ENCODE results near the gene CTNNA2. TPM values are rescaled to one million over a fixed set of nuclear protein-coding genes. Genes with fewer than 3 reads are reported as not detected.

The CTNNA2 gene
- polyA plus RNA-seq, 1 experiment: not detected

DNA sequence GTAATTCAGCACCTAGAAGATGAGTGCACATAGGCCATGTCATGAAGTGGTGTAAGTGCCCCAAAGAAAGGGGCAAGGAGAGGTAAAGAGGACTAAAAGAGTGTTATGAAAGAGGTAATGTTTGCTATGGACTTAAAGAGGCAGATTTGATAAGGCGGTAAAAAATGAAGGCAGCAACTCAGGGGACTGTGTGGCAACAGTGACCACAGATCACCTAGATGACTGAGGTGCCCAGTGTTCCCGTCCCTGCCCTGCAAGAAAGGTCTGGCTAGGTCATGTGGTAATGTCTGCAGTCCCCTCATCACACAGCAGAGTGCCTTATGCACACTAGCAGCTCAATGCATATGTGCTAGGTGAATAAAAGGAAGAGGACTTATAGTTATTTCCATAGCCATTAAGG is 434.9 kb downstream of the CTNNA2 start:
- POLR2A ChIA-PET: no interaction called here
- TF ChIP-seq, protein P1, sequence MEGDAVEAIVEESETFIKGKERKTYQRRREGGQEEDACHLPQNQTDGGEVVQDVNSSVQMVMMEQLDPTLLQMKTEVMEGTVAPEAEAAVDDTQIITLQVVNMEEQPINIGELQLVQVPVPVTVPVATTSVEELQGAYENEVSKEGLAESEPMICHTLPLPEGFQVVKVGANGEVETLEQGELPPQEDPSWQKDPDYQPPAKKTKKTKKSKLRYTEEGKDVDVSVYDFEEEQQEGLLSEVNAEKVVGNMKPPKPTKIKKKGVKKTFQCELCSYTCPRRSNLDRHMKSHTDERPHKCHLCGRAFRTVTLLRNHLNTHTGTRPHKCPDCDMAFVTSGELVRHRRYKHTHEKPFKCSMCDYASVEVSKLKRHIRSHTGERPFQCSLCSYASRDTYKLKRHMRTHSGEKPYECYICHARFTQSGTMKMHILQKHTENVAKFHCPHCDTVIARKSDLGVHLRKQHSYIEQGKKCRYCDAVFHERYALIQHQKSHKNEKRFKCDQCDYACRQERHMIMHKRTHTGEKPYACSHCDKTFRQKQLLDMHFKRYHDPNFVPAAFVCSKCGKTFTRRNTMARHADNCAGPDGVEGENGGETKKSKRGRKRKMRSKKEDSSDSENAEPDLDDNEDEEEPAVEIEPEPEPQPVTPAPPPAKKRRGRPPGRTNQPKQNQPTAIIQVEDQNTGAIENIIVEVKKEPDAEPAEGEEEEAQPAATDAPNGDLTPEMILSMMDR (IDR thresholded peaks at IDR 0.05; ENCODE audit: low read depth, low read length): no peak
- Histone ChIP-seq H3K27me3 (ENCODE audit: control insufficient read depth, insufficient read depth, low read length) (peaks cover 3% of the 10 kb centered on the region), H3K4me3 (ENCODE audit: low read depth, low read length) (no peak overlapping the region), H3K9me3 (ENCODE audit: control insufficient read depth, insufficient read depth, low read length) (no peaks in the 10 kb centered on the region), H3K27ac (ENCODE audit: low read depth, low read length) (no peak overlapping the region)
- DNase-seq (ENCODE audit: low read depth, low spot score): no peak
- CTCF ChIA-PET: interaction anchor here (1.1 kb wide), 1 partner anchor 11 kb away, joined by 3 read pairs; no protein-coding TSS in a partner anchor

DNA sequence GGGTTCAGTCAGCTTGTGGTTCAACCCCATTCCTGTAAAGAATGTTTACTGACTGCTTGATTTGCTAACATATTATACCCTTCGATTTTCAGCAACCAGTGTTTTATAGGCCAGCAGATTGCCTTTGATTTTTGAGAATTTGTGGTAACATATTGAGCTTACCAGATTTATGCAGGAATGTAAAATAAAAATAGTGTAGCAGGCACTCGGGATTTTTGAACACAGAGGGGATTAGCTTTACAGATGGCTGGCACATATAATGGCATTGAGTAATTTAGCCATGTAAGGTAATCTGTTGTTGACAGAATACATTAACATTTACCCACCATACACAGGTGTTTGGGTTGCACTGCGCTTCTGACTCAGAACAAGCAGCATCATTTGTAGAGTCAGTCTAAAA is 437.7 kb downstream of the CTNNA2 start:
- TF ChIP-seq, protein P1 (IDR thresholded peaks at IDR 0.05; ENCODE audit: low read depth, low read length): no peak
- DNase-seq (ENCODE audit: low read depth, low spot score): no peak
- CTCF ChIA-PET: interaction anchor here (0.9 to 1.9 kb wide), 2 partner anchors 14 to 288 kb away, joined by 4 to 8 read pairs; no protein-coding TSS in a partner anchor
- POLR2A ChIA-PET: no interaction called here
- Histone ChIP-seq H3K27ac (ENCODE audit: low read depth, low read length) (no peak overlapping the region), H3K9me3 (ENCODE audit: control insufficient read depth, insufficient read depth, low read length) (no peaks in the 10 kb centered on the region), H3K4me3 (ENCODE audit: low read depth, low read length) (no peak overlapping the region), H3K27me3 (ENCODE audit: control insufficient read depth, insufficient read depth, low read length) (no peaks in the 10 kb centered on the region)

DNA sequence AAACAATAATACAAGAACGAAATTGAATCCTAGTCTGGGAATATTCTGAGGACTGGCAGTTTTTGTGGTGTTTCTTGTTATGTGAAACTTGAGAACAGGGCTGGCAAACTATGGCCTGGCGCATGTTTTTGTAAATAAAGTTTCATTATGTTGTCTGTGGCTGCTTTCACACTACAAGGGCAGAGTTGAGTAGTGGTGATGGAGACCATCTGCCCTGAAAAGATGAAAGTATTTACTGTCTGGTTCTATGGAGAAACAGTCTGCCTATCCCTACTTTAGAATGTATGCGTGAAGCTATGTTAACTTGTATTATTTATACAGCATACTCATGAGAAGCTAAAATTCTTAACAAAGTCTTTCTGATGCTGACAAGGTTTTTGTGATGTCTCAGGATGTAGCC is 439.8 kb downstream of the CTNNA2 start:
- H3K9me3 ChIP-seq (ENCODE audit: control insufficient read depth, insufficient read depth, low read length): no peaks in the 10 kb centered on the region
- TF ChIP-seq, protein P1 (IDR thresholded peaks at IDR 0.05; ENCODE audit: low read depth, low read length): no peak
- ChIA-PET CTCF (interaction anchor here (1.0 kb wide), 1 partner anchor 15 kb away, joined by 3 read pairs; no protein-coding TSS in a partner anchor), POLR2A (no interaction called here)
- H3K27ac ChIP-seq (ENCODE audit: low read depth, low read length): no peak overlapping the region
- H3K4me3 ChIP-seq (ENCODE audit: low read depth, low read length): no peak overlapping the region
- no peaks in the 10 kb centered on the region for H3K27me3 ChIP-seq (ENCODE audit: control insufficient read depth, insufficient read depth, low read length)
- peak; percentile 20 for DNase-seq (ENCODE audit: low read depth, low spot score)

DNA sequence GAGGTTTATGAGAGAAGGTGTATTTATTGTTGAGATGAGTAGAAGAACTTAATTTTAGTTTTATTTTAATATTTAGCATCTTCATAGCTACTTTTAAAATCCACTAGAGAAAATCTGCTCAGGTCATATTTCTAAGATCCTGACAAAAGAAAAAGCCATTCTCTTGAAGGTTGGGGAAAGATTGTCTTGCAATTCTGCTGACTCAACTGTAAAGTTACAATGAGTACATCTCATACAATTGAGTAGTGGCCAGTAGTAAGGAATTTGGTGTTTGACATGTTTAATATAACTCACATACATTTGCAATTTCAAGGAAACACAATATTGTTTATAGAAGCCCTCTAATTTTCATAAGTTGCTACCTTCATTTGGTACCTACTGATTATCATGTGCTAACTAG is 447.2 kb downstream of the CTNNA2 start:
- CTCF ChIA-PET: interaction anchor here (0.7 to 1.0 kb wide), 2 partner anchors 14 to 278 kb away, joined by 3 read pairs; no protein-coding TSS in a partner anchor
- POLR2A ChIA-PET: no interaction called here

GRCh38 chr2:79960519-79960918 is 447.7 kb downstream of the CTNNA2 start:
- POLR2A ChIA-PET: no interaction called here

More for the DNA sequence above, 447.2 kb downstream of the CTNNA2 start:
- no peaks in the 10 kb centered on the region for H3K9me3 ChIP-seq (ENCODE audit: control insufficient read depth, insufficient read depth, low read length)
- no peak overlapping the region for H3K4me3 ChIP-seq (ENCODE audit: low read depth, low read length)
- no peaks in the 10 kb centered on the region for H3K27me3 ChIP-seq (ENCODE audit: control insufficient read depth, insufficient read depth, low read length)
- TF ChIP-seq, protein P1 (IDR thresholded peaks at IDR 0.05; ENCODE audit: low read depth, low read length): no peak
- no peak for DNase-seq (ENCODE audit: low read depth, low spot score)
- H3K27ac ChIP-seq (ENCODE audit: low read depth, low read length): no peak overlapping the region

More at GRCh38 chr2:79960519-79960918, 447.7 kb downstream of the CTNNA2 start:
- Histone ChIP-seq H3K9me3 (ENCODE audit: control insufficient read depth, insufficient read depth, low read length) (no peaks in the 10 kb centered on the region), H3K4me3 (ENCODE audit: low read depth, low read length) (no peak overlapping the region), H3K27ac (ENCODE audit: low read depth, low read length) (no peak overlapping the region), H3K27me3 (ENCODE audit: control insufficient read depth, insufficient read depth, low read length) (no peaks in the 10 kb centered on the region)
- TF ChIP-seq, protein P1 (IDR thresholded peaks at IDR 0.05; ENCODE audit: low read depth, low read length): no peak
- CTCF ChIA-PET: interaction anchor here (0.7 kb wide), 1 partner anchor 14 kb away, joined by 3 read pairs; no protein-coding TSS in a partner anchor
- DNase-seq (ENCODE audit: low read depth, low spot score): no peak
